ENCODE measurements around the gene TDRD3. TPM values are rescaled to one million over a fixed set of nuclear protein-coding genes. Genes with fewer than 3 reads are reported as not detected.

The TDRD3 gene
- total RNA-seq, 6 donors from 2014 or later = 16.0 to 56.4 (median 25.8) TPM

DNA sequence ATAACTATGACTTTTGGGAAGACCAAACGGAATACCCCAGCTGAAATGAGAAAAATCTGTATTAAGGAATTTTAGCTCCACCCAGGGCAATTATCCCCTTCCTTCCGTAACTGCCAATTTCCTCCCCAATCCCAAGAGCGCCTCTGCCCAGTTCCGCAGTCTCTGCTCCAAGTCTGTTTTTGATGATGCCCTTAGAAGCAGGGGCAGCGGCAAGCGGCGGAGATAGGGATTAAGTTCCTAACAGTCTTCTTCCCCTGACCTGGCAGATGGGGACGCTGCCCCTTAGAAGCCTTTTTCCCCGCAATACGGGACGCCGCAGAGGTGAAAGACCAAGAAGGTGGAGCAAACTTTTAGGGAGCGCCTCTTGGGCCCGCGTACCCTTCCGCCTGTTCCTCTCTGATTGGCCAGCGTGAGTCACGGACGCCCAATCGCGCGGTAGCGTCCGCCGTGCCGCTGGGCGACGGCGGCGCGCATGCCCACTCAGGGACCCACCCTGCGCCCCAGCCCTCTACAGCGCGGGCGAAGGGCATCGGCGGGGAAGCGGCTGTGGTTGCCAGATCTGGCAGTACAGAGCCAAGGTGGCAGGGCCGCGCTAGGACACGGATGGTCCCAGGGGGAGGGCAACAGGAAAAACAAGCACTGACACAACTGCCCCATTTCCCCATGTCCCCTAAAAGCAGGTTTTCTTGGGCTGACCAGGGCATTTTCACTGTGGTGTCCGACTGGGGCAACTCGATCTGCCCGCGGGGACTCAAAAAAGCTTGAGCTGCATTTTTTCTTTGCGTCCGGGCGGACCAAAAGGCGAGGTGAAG lies 843 bp upstream of the TDRD3 start:
- DNase-seq = peak; percentile 93 to 96
- TF ChIP-seq POLR2AphosphoS5 (IDR thresholded peaks at IDR 0.05) = peak; percentile 87 to 90
- no peak for TF ChIP-seq EP300 (IDR thresholded peaks at IDR 0.05)
- peak in 3 of 4 donors; percentile 54 to 94 (median 83) for TF ChIP-seq POLR2A (IDR thresholded peaks at IDR 0.05)
- TF ChIP-seq, protein P1, sequence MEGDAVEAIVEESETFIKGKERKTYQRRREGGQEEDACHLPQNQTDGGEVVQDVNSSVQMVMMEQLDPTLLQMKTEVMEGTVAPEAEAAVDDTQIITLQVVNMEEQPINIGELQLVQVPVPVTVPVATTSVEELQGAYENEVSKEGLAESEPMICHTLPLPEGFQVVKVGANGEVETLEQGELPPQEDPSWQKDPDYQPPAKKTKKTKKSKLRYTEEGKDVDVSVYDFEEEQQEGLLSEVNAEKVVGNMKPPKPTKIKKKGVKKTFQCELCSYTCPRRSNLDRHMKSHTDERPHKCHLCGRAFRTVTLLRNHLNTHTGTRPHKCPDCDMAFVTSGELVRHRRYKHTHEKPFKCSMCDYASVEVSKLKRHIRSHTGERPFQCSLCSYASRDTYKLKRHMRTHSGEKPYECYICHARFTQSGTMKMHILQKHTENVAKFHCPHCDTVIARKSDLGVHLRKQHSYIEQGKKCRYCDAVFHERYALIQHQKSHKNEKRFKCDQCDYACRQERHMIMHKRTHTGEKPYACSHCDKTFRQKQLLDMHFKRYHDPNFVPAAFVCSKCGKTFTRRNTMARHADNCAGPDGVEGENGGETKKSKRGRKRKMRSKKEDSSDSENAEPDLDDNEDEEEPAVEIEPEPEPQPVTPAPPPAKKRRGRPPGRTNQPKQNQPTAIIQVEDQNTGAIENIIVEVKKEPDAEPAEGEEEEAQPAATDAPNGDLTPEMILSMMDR (IDR thresholded peaks at IDR 0.05) = no peak
- 0% methylated on average over 23 to 49 of the region's 49 CpGs for WGBS, 2 donors
- Histone ChIP-seq H3K27me3 (no peaks in the 10 kb centered on the region), H3K4me1 (peaks cover 14 to 27% (median 18%) of the 10 kb centered on the region in 4 donors), H3K9me3 (no peaks in the 10 kb centered on the region), H3K36me3 (no peaks in the 10 kb centered on the region), H3K27ac (peak overlapping the region; percentile 92 to 99 (median 98)), H3K4me3 (peak overlapping the region; percentile 51 to 84 (median 78))
- ATAC-seq (ENCODE audit: low FRiP score in 2 of 2) = peak; percentile 97 to 98

DNA sequence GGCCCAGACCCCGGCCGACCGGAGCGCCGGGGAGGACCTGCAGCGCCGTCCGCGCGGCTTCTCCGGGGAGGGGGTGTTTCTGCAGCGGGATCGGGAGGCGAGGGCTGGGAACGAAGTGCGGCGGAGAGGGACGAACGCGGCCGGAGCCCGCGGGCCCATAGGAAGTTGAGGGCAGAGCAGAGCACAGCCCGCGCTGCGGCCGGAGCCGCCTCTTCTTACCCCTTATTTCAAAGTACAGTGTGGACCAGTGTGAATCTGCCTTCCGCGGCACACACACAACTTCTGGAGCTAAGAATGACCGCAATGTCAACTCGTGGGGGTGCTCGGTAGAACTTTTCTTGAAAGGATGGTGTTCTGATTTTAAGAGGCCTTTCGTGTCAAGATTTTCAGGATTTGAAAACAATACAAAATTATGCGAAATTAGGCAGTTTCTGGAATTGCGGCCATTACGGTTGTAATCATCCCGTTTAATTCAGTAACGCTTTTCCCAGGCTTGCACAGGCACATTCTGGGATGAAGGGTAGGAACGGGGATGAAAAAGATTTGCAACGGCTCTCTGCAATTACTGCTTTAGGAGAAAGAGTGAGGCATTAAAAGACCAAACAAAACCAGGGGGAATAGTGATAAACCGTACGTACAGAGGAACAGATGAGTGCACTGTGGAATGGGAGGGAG lies 821 bp downstream of the TDRD3 start:
- WGBS, 2 donors = 1% methylated on average over 20 to 43 of the region's 43 CpGs
- no peaks in the 10 kb centered on the region for H3K9me3 ChIP-seq
- DNase-seq (peak; percentile 56 to 93), ATAC-seq (ENCODE audit: low FRiP score in 2 of 2) (peak; percentile 52)
- peak overlapping the region; percentile 92 to 99 (median 98) for H3K27ac ChIP-seq
- TF ChIP-seq, protein P1 (IDR thresholded peaks at IDR 0.05) = no peak
- peak in 1 of 4 donors; percentile 62 for TF ChIP-seq POLR2A (IDR thresholded peaks at IDR 0.05)
- H3K4me3 ChIP-seq = peak overlapping the region; percentile 16 to 84 (median 78)
- no peaks in the 10 kb centered on the region for H3K36me3 ChIP-seq
- H3K4me1 ChIP-seq = peaks cover 14 to 21% (median 18%) of the 10 kb centered on the region in 4 donors
- H3K27me3 ChIP-seq = no peaks in the 10 kb centered on the region

DNA sequence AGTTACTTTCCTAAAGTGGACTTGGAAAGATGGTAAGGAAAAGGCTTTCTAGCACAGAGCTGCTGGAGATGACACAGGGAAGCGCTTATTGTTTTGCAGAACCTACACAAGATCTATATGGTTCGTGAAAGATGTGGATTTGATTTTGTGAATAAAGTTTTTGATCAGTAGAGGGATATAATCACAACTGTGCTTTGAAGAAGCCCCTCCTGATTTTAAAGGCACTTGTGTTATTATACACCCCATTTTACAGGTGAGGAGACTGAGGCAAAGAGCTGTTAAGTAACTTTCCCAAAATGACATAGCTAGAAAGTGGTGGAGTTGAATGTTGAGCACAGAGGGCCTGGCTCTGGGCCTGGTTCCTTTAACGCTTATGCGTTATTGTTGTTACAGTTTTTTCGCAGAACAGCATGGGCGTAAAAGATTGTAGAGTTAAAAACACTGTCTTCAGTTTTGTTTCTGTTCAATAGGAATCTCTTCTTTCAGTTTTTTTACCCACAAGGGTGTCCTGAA lies 1.4 kb downstream of the TDRD3 start:
- no peak for TF ChIP-seq EP300 (IDR thresholded peaks at IDR 0.05)
- no peak for TF ChIP-seq POLR2A (IDR thresholded peaks at IDR 0.05)
- TF ChIP-seq POLR2AphosphoS5 (IDR thresholded peaks at IDR 0.05) = no peak
- TF ChIP-seq, protein P1 (IDR thresholded peaks at IDR 0.05) = no peak

DNA sequence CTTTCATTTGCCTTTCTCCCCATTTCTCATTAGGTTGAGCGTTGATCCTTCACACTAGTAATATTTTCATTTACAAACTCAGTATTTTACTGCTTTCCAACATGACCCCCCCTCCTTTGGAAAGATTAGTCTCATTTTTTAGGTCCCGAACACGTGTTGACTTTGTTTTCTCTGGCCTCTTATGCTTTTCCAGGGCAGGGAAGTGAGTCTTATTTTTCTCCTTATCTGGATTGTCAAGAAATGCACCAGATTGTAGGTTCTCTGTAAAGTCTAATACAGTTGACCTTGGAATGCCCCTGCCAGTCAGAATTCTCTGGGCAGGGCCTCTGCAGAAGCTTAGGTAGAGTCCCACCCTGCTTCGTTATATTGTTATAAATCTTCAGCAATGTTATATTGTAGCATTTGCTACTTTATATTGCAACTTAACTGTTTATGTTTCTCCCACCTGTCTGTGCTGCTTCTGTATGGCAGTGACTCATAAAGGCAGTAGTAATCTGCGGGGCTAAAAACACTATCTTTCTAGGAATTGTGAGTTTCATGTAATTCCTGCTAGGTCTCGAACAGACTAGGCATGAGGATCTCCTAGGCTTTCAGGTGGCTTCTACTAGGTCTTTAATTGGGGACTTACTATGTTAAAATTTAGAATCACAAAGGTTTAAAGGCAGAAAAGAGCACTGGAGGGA lies 2.0 kb downstream of the TDRD3 start:
- H3K27ac ChIP-seq = peak overlapping the region; percentile 92 to 99 (median 98)
- H3K36me3 ChIP-seq = no peaks in the 10 kb centered on the region
- H3K9me3 ChIP-seq = no peaks in the 10 kb centered on the region
- peaks cover 14 to 20% (median 18%) of the 10 kb centered on the region in 4 donors for H3K4me1 ChIP-seq
- no peaks in the 10 kb centered on the region for H3K27me3 ChIP-seq
- peak overlapping the region in 1 of 4 donors; percentile 84 for H3K4me3 ChIP-seq
- DNase-seq = no peak
- TF ChIP-seq, protein P1 (IDR thresholded peaks at IDR 0.05) = no peak
- TF ChIP-seq POLR2A (IDR thresholded peaks at IDR 0.05) (no peak), POLR2AphosphoS5 (IDR thresholded peaks at IDR 0.05) (no peak), EP300 (IDR thresholded peaks at IDR 0.05) (no peak)
- 58 to 60% methylated on average over 6 of the region's 6 CpGs for WGBS, 2 donors
- no peak for ATAC-seq (ENCODE audit: low FRiP score in 2 of 2)

More for the DNA sequence above, 1.4 kb downstream of the TDRD3 start:
- Histone ChIP-seq H3K9me3 (no peaks in the 10 kb centered on the region), H3K36me3 (no peaks in the 10 kb centered on the region), H3K4me3 (peak overlapping the region; percentile 16 to 84 (median 78)), H3K27me3 (no peaks in the 10 kb centered on the region), H3K4me1 (peaks cover 14 to 20% (median 18%) of the 10 kb centered on the region in 4 donors), H3K27ac (peak overlapping the region; percentile 92 to 99 (median 98))
- WGBS, 2 donors = 50 to 54% methylated on average over 6 of the region's 6 CpGs
- no peak for ATAC-seq (ENCODE audit: low FRiP score in 2 of 2)
- DNase-seq = no peak
